ENCODE data around the gene PHC2.
A peak's percentile ranks its signal among the peaks of the same experiment; 100 is the strongest.

Gene PHC2

DNA sequence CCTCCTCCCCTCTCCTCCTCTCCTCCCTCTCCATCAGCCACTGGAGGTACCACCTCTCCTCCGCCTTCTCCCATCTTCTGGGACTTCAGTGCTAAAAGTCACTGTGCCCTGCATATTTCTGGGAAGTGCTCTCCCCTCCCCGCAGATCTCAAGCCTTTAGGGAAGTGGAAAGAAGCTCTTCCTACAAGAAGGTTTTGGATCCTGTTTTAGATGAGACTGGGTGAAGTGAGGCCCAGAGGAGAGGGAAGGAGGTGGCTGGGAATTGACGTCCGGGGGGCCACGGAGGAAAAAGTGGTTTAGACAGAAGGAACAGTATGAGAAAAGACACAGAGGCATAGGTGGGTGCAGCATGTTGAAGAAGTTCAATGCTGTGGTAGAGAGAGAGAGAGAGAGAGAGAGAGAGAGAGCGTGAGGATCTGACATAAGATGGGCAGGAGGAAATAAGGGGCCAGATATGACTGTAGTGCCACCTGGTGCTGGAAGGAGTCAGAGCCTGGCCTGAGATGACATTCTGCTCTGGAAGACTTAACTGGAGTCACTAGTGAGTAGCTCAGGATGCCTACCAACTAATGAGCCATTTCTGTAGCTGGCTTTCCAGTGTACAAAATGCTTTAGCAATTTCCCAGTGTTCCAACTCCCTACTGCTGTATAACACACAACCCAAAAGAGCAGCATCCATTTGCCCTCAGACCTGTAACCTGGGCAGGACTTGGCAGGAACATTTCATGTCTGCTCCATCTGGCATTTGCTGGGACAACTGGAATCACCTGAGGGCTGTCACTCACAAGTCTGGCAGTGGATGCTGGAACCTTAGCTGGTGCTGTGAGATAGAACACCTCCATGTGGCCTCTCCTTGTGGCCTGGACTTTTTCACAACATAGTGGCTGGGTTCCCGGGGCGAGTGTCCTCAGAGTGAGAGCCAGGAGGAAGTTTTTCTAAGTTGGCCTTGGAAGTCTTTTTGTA, 24.9 kb upstream of the PHC2 start:
- no peaks in the 10 kb centered on the region for H4K20me1 ChIP-seq (ENCODE audit: low read depth, low read length)
- H3K36me3 ChIP-seq (ENCODE audit: low read length): no peaks in the 10 kb centered on the region
- H3K79me2 ChIP-seq (ENCODE audit: insufficient read depth, low read length): no peaks in the 10 kb centered on the region
- peak overlapping the region; percentile 45 for H2AFZ ChIP-seq (ENCODE audit: low read depth, low read length, severe bottlenecking)
- H3K27me3 ChIP-seq (ENCODE audit: low read length): no peaks in the 10 kb centered on the region
- H3F3A ChIP-seq (ENCODE audit: insufficient read depth): no peaks in the 10 kb centered on the region
- H3K4me2 ChIP-seq (ENCODE audit: low read depth, low read length, poor library complexity, severe bottlenecking): no peak overlapping the region
- TF ChIP-seq, protein P1, sequence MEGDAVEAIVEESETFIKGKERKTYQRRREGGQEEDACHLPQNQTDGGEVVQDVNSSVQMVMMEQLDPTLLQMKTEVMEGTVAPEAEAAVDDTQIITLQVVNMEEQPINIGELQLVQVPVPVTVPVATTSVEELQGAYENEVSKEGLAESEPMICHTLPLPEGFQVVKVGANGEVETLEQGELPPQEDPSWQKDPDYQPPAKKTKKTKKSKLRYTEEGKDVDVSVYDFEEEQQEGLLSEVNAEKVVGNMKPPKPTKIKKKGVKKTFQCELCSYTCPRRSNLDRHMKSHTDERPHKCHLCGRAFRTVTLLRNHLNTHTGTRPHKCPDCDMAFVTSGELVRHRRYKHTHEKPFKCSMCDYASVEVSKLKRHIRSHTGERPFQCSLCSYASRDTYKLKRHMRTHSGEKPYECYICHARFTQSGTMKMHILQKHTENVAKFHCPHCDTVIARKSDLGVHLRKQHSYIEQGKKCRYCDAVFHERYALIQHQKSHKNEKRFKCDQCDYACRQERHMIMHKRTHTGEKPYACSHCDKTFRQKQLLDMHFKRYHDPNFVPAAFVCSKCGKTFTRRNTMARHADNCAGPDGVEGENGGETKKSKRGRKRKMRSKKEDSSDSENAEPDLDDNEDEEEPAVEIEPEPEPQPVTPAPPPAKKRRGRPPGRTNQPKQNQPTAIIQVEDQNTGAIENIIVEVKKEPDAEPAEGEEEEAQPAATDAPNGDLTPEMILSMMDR (IDR thresholded peaks at IDR 0.05; ENCODE audit: insufficient read depth, low read length, poor library complexity, severe bottlenecking): peak; percentile 20
- TF ChIP-seq EZH2phosphoT487 (conservative IDR thresholded peaks at IDR 0.05; ENCODE audit: low read length): no peak
- H3K9me2 ChIP-seq (replicated peaks; ENCODE audit: insufficient read depth, low read length): no peaks in the 10 kb centered on the region
- H3K9ac ChIP-seq (ENCODE audit: low read length): no peak overlapping the region
- no peak overlapping the region for H3K4me3 ChIP-seq (ENCODE audit: insufficient read depth, low read length, poor library complexity, severe bottlenecking)
- H3K9me3 ChIP-seq (ENCODE audit: insufficient read depth, low read length): no peaks in the 10 kb centered on the region
- no peak overlapping the region for H3K27ac ChIP-seq (ENCODE audit: low read depth, low read length)

DNA sequence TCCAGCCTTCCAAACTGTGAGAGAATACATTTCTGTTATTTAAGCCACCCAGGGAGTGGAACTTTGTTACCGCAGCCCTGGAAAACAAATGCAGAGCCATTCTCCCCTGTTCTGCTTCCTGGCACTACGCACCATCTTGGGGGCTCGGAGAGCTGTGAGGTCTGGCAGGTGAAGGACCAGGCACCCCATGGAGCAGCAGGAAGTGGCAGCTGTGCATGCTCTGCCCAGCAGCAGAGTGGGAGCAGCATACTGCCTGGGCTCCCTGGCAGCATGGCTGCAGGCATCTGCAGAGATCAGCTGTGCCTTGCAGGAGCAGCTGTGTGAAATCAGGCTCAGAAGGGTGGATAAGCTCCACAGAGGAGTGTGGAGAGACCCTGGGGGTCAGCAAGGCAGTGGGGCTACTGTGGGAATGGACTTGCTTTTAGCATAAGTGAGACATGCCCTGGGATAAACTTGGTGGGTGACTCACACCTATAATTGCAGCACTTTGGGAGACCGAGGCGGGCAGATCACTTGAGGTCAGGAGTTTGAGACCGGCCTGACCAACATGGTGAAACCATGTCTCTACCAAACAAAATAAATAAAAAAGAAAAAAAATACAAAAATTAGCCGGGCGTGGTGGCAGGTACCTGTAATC, 23.9 kb upstream of the PHC2 start:
- no peaks in the 10 kb centered on the region for H3K9me3 ChIP-seq (ENCODE audit: insufficient read depth, low read length)
- H3K27me3 ChIP-seq (ENCODE audit: low read length): no peaks in the 10 kb centered on the region
- H3K36me3 ChIP-seq (ENCODE audit: low read length): no peaks in the 10 kb centered on the region
- no peaks in the 10 kb centered on the region for H4K20me1 ChIP-seq (ENCODE audit: low read depth, low read length)
- no peak overlapping the region for H3K9ac ChIP-seq (ENCODE audit: low read length)
- TF ChIP-seq, protein P1 (IDR thresholded peaks at IDR 0.05; ENCODE audit: insufficient read depth, low read length, poor library complexity, severe bottlenecking): no peak
- TF ChIP-seq EZH2phosphoT487 (conservative IDR thresholded peaks at IDR 0.05; ENCODE audit: low read length): no peak
- no peaks in the 10 kb centered on the region for H3K9me2 ChIP-seq (replicated peaks; ENCODE audit: insufficient read depth, low read length)
- no peak overlapping the region for H2AFZ ChIP-seq (ENCODE audit: low read depth, low read length, severe bottlenecking)
- no peak overlapping the region for H3K4me2 ChIP-seq (ENCODE audit: low read depth, low read length, poor library complexity, severe bottlenecking)
- no peaks in the 10 kb centered on the region for H3K79me2 ChIP-seq (ENCODE audit: insufficient read depth, low read length)
- no peak overlapping the region for H3K4me3 ChIP-seq (ENCODE audit: insufficient read depth, low read length, poor library complexity, severe bottlenecking)
- H3F3A ChIP-seq (ENCODE audit: insufficient read depth): no peaks in the 10 kb centered on the region
- H3K27ac ChIP-seq (ENCODE audit: low read depth, low read length): no peak overlapping the region

DNA sequence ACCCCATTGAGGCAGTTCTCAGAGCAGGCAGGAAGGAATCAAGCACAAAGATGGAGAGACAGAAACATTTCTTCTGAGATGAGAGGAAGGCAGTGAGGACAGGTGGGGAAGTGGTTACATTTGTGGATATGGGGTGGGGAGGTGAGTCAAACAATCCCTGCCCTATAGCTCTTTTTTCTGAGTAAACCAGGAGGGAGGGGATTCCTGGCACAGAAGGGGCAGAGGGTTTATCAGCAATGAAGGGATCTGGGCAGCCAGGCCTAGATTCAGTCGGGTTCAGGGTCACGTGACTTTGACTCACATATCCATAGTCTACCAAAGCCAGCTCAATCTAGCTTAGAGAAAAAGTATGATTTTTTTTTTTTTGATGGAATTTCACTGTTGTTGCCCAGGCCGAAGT, 15.7 kb upstream of the PHC2 start:
- no peak overlapping the region for H3K9ac ChIP-seq (ENCODE audit: low read length)
- H3K27ac ChIP-seq (ENCODE audit: low read depth, low read length): no peak overlapping the region
- no peak overlapping the region for H3K4me2 ChIP-seq (ENCODE audit: low read depth, low read length, poor library complexity, severe bottlenecking)
- no peak for TF ChIP-seq EZH2phosphoT487 (conservative IDR thresholded peaks at IDR 0.05; ENCODE audit: low read length)
- TF ChIP-seq, protein P1 (IDR thresholded peaks at IDR 0.05; ENCODE audit: insufficient read depth, low read length, poor library complexity, severe bottlenecking): no peak
- H4K20me1 ChIP-seq (ENCODE audit: low read depth, low read length): no peaks in the 10 kb centered on the region
- no peak overlapping the region for H2AFZ ChIP-seq (ENCODE audit: low read depth, low read length, severe bottlenecking)
- no peaks in the 10 kb centered on the region for H3K9me2 ChIP-seq (replicated peaks; ENCODE audit: insufficient read depth, low read length)
- no peaks in the 10 kb centered on the region for H3K36me3 ChIP-seq (ENCODE audit: low read length)
- H3F3A ChIP-seq (ENCODE audit: insufficient read depth): no peaks in the 10 kb centered on the region
- no peaks in the 10 kb centered on the region for H3K27me3 ChIP-seq (ENCODE audit: low read length)
- no peaks in the 10 kb centered on the region for H3K9me3 ChIP-seq (ENCODE audit: insufficient read depth, low read length)
- no peaks in the 10 kb centered on the region for H3K79me2 ChIP-seq (ENCODE audit: insufficient read depth, low read length)
- H3K4me3 ChIP-seq (ENCODE audit: insufficient read depth, low read length, poor library complexity, severe bottlenecking): no peak overlapping the region
